ENCODE results near the gene SLC17A7.
"Not testable (repeated sequence)": the region's sequence is repeated elsewhere in the genome, so short reads cannot be mapped to it uniquely, and the experiment has no call there.

SLC17A7 gene

GRCh38 chr19:49445997-49446396 lies 4.7 kb upstream of the SLC17A7 start:
- ATAC-seq: no peak

GRCh38 chr19:49444100-49444700 lies 2.9 kb upstream of the SLC17A7 start:
- not testable (repeated sequence) for ATAC-seq

More at GRCh38 chr19:49445997-49446396, 4.7 kb upstream of the SLC17A7 start:
- no peak for TF ChIP-seq TOX (CRISPR knock-in tag; IDR thresholded peaks at IDR 0.05; ENCODE audit: borderline replicate concordance)

GRCh38 chr19:49443366-49444099 lies 2.2 kb upstream of the SLC17A7 start:
- peak; percentile 88 for ATAC-seq
- no peak for TF ChIP-seq CSDC2 (CRISPR knock-in tag; IDR thresholded peaks at IDR 0.05)
- 0 out of 2 replicates have a peak, but pooled peaks have one; percentile 56 for TF ChIP-seq ZNF565 (CRISPR knock-in tag; conservative IDR thresholded peaks at IDR 0.05; ENCODE audit: low read depth)
- no peak for TF ChIP-seq ISL1 (CRISPR knock-in tag; IDR thresholded peaks at IDR 0.05)
- no peak for TF ChIP-seq ARNTL (CRISPR knock-in tag; IDR thresholded peaks at IDR 0.05; ENCODE audit: borderline replicate concordance, low read depth)
- no peak for TF ChIP-seq PPARA (CRISPR knock-in tag; IDR thresholded peaks at IDR 0.05; ENCODE audit: borderline replicate concordance)
- no peak for TF ChIP-seq RARB (CRISPR knock-in tag; IDR thresholded peaks at IDR 0.05)
- TF ChIP-seq TSHZ2 (CRISPR knock-in tag; IDR thresholded peaks at IDR 0.05): 0 out of 2 replicates have a peak, but pooled peaks have one; percentile 54
- no peak for TF ChIP-seq CSRNP3 (CRISPR knock-in tag; IDR thresholded peaks at IDR 0.05)
- no peak for TF ChIP-seq PATZ1 (CRISPR knock-in tag; IDR thresholded peaks at IDR 0.05; ENCODE audit: borderline replicate concordance)
- TF ChIP-seq TOX (CRISPR knock-in tag; IDR thresholded peaks at IDR 0.05; ENCODE audit: borderline replicate concordance): no peak
- no peak for TF ChIP-seq ESRRG (CRISPR knock-in tag; IDR thresholded peaks at IDR 0.05)

GRCh38 chr19:49442771-49443365 lies 1.5 kb upstream of the SLC17A7 start:
- TF ChIP-seq CSRNP3 (CRISPR knock-in tag; IDR thresholded peaks at IDR 0.05): no peak
- no peak for TF ChIP-seq ZNF70 (CRISPR knock-in tag; IDR thresholded peaks at IDR 0.05)
- no peak for TF ChIP-seq ISL1 (CRISPR knock-in tag; IDR thresholded peaks at IDR 0.05)
- no peak for TF ChIP-seq BACH2 (CRISPR knock-in tag; IDR thresholded peaks at IDR 0.05; ENCODE audit: borderline replicate concordance)
- no peak for TF ChIP-seq CREB5 (CRISPR knock-in tag; IDR thresholded peaks at IDR 0.05; ENCODE audit: low read depth)
- no peak for TF ChIP-seq TSHZ2 (CRISPR knock-in tag; IDR thresholded peaks at IDR 0.05)
- TF ChIP-seq TCF4 (CRISPR knock-in tag; IDR thresholded peaks at IDR 0.05; ENCODE audit: borderline replicate concordance): no peak
- no peak for TF ChIP-seq CSDC2 (CRISPR knock-in tag; IDR thresholded peaks at IDR 0.05)
- TF ChIP-seq POU6F1 (CRISPR knock-in tag; IDR thresholded peaks at IDR 0.05; ENCODE audit: borderline replicate concordance, low read depth): no peak
- no peak for TF ChIP-seq ESRRG (CRISPR knock-in tag; IDR thresholded peaks at IDR 0.05)
- no peak for TF ChIP-seq ZNF565 (CRISPR knock-in tag; conservative IDR thresholded peaks at IDR 0.05; ENCODE audit: low read depth)
- TF ChIP-seq GLIS3 (CRISPR knock-in tag; IDR thresholded peaks at IDR 0.05): no peak

More at GRCh38 chr19:49442771-49443365, 1.5 kb upstream of the SLC17A7 start:
- peak; percentile 81 for ATAC-seq
